ENCODE data around the gene KIAA1671.

DNA sequence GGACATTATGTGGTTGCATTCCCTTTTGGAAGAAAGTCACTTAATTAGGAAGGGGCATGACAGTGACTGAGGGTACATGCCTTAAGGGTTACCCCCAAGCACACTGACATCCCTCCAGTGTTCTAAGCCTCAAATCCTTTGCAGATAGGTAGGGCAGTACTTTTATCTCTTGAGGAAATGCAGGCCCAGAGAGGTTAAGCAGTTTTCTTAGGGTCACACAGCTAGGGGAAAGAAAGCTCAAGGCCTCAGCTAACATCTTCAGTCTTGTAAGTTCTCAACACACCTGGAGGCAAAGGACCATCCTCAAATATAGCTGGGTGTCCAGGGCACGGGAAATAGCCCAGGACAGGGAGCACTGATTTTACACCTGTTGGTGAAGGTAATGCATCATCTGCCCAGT, 31.6 kb downstream of the KIAA1671 start:
- TF ChIP-seq, protein P1, sequence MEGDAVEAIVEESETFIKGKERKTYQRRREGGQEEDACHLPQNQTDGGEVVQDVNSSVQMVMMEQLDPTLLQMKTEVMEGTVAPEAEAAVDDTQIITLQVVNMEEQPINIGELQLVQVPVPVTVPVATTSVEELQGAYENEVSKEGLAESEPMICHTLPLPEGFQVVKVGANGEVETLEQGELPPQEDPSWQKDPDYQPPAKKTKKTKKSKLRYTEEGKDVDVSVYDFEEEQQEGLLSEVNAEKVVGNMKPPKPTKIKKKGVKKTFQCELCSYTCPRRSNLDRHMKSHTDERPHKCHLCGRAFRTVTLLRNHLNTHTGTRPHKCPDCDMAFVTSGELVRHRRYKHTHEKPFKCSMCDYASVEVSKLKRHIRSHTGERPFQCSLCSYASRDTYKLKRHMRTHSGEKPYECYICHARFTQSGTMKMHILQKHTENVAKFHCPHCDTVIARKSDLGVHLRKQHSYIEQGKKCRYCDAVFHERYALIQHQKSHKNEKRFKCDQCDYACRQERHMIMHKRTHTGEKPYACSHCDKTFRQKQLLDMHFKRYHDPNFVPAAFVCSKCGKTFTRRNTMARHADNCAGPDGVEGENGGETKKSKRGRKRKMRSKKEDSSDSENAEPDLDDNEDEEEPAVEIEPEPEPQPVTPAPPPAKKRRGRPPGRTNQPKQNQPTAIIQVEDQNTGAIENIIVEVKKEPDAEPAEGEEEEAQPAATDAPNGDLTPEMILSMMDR (IDR thresholded peaks at IDR 0.05): no peak
- TF ChIP-seq POLR2AphosphoS5 (IDR thresholded peaks at IDR 0.05) (no peak), POLR2A (IDR thresholded peaks at IDR 0.05) (no peak), EP300 (IDR thresholded peaks at IDR 0.05) (no peak)
